Measurements from ENCODE around the gene MPP3.

MPP3 gene

DNA sequence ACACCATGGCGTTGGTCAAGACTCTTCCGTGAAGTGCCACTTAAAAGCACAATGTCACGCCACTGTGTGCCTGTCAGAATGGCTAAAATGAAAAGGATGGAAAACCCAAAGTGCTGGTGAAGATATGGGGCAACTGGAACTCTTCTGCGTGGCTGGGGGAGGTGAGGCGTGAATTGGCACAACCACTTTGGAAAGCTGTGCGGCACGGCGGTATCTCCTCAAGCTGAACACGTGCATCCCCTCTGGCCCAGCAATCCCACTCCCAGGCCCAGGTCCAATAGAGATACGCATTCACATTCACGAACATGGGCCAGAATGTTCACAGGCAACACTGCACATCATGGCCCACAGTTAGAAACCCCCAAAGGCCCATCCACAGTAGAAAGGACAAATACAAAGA lies 63.1 kb downstream of the MPP3 start:
- DNase-seq: no peak

DNA sequence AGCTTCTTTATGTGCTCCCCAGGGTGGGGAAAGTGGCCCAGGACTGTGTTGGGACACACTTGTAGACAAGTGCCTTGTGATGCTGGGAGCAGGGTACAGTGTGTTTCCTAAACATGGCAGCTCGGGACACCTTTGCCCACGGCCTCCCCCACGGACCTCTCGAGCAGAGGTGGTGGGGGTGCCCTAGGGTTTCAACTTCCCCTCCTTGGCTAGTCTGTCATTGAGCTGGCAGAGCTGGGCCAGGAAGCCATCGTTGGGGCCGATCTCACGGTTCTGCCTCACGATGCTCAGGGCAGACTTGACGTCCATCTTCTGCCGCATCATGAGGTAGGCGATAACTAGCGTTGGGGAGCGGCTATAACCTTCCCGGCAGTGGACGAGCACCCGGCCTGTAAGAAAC lies 63.5 kb downstream of the MPP3 start:
- DNase-seq: no peak

DNA sequence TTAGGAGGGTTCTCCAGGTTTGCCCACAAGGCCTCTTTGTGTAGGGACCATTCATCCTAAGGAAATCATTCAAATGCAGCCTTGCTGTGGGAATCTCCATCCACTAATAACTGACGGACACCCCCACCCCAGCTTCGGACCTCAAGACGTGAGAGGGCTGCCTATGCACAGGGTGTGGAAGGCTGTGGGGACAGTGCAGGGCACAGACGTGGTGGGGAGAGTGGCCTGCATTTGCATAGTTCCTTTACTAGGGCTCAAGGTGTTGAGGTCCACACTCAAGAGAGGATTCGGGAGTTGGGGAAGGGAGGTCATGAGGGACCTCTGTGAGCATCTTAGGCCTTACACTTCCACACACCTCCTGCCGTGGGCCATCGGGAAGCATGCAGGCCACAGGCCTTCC lies 64.0 kb downstream of the MPP3 start:
- DNase-seq: no peak

DNA sequence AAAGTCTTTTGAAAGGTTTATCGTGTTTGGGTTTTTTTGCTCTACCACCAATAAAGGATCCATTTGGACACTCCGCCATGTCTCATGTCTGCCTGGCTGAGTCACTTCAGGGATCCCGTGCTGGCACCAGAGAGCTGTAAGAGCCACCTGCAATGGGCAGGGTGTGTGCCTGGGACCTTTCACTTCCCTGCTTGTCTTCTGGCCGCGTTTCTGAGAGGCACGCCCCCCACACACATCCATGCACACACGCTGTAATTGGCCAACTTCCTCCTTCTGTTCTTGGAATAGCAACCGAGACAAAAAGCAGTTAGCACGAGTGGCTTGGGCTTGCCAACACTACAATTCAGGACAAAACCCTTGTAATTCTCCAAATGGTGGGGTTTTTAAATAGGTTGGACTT lies 64.6 kb downstream of the MPP3 start:
- peak; percentile 88 for DNase-seq

DNA sequence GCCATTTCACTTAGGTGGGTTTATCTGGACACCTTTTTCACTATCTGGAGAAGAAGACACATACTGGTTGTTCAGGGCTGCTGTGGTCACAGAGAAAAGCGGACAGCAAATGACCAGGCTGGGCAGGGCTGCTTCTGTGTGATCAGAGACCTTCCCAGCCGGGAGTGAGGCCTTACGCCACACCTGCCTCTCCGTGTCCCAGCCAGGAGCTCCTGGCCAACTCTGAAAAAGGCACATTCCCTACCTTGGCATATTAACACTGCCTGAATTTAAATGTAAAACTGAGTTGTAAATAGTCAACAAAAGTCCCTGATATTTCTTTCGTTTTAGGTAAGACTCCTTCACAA lies 65.3 kb downstream of the MPP3 start:
- DNase-seq: no peak

DNA sequence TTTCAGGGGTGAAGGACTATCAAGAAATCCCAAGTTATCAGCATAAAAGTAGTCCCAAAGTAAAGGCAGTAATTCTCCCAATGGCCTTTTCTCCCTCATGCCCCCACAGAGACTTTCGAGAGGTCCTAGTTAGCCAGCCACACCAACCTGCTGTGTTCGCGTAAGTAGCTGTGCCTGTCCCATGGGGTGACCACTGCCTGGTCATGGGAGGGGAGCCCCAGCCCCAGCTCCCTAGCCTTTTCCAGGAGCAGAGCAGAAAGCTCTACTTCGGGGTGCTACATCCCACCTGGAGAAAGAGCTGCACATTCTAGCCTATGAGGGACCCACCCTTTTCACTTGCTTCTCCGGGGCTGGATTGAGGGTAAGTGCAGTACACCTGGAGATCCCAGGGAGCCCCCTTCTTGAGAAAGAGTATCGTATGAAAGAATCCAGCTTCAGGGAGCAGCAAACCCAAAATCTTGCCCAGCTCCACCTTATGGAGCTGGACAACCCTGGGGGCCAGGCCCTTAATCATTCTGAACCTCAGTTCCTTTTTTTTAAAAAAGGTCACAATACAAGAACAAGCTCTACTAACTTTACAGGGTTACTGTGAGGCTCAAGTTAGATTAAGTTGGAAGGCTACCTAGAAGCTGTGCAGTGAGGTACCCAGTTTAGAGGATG lies 65.8 kb downstream of the MPP3 start:
- DNase-seq: no peak

DNA sequence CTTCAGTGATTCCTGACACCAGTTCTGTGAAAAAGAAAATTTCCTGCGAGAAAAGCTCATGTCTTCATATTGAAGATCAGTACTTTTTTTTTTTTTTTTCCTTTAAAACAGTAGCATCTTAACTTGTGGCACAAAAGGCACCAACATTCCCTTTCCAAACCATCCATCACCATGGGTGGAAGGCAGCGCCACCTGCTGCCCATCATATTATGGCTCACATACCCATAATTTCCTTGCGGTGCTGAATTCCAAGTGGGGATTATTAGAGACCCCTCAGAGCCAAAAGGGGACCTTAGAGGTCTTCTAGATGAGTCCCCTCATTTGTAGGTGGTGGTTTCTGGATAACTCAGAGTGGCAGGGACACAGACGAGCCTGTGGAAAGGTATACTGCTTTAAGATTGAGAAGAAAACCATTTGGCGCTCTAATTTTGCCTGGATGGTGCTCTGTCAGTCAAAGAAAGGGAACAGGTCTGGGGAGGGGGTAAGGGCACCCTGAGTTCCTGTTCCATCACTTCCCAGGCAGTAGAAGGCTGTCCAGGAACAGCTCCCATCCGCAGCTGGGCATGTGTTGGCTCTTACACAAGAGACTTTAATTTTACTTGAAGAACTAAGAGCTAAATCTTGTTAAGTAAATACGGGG lies 66.4 kb downstream of the MPP3 start:
- DNase-seq: peak; percentile 61

DNA sequence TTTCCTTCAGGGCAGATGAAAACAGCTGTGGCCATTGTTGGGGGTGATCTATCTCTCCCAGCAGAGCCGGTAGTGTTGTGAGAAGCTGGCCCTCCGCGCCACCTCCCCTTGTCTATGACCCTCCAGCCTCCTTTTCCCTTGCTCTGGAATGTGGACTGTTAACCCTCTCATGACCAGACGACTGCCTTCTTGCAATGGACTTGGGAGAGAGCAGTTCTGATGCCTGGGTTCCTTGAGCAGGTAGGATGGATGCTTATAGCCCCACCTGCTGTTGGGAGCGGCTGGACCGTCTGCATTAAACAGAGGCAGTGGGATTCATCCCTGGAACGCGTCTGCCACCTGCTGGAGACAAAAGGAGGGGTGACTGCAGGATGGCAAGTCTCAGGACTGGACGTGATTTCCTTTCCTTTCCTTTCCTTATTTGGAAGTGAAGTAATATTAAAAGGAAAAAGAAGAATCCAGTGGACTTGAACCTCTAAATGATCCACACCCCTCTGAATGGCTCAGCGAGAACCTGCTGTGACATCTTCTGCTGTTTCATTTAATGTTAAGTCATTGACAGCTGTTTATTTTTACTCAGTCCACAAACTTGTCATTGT lies 72.6 kb downstream of the MPP3 start:
- DNase-seq: peak; percentile 93

DNA sequence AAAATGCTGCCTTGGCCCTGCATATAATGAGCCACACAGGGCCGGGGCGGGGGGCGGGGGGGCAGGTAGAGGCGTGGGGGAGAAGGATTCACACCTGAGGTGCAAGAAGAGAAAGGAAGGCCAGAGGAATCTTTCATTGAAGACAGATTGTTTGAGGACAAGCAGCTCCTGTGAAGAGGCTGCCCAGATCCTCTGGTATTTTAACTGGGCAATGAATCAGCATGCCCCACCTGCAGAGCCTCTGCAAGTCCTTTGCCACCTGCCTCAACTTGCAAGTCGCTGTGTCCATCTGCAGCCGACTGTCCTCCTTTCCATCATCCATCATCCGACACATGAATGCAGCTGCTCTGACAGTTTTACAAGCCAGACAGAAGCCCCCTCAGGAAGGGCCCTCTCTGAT lies 73.1 kb downstream of the MPP3 start:
- no peak for DNase-seq

DNA sequence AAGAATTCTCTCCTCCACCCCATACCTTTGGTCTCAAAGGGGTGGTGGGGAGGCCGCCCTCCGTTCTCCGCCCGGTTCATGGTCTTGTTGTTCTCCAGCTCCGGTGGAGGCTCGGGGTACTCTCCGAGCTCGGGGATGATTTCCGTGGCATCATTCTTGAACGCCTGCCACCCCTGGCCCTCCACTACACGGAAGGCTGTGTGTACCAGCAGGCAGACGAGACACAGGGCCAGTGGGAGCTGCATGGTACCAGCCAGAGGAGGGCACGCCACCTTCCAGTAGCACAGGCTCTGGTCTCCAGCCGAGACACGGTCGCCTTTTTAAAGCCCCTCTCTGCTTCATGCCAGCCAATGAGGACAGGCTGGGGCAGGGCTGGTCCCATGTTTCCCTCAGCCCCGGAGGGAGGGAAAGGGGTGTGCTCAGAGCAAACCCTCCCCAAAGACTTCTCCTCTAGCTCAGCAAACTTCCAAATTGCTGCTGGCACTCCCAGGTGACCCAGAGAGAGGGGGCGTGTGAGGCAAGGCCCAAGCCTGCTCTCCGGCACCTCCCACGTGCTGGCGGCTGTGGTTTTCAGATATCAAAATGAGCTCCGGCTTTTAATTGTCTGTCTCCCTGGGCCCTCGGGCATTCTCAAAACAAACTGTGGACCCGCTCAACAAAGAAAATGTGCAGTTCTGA lies 74.3 kb downstream of the MPP3 start, which contains the start of gene SOST:
Gene SOST (minus strand): TSS at position 295 of the 678 bp plus-strand sequence. CDS start 50 bp downstream, at position 245.
- peak; percentile 21 for DNase-seq

DNA sequence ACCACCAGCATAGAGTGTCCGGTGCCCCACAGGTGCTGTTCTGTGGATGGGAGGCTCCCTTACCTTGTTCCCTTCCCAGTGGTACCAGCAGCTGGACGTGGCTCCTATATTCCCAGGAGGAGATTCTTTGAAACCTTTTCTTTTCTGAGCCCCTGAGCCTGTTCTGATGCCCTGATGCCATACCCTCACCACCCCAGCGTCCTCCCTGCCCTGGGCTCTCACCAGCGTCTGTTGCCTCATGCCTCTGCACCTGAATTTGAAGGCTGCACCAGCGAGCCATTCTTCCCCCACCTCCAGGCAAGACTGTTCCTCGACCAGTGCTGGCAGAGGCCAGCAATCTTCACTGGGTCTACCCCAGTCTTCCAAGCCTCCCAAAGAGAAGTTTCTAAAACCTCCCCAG lies 74.9 kb downstream of the MPP3 start:
- no peak for DNase-seq

DNA sequence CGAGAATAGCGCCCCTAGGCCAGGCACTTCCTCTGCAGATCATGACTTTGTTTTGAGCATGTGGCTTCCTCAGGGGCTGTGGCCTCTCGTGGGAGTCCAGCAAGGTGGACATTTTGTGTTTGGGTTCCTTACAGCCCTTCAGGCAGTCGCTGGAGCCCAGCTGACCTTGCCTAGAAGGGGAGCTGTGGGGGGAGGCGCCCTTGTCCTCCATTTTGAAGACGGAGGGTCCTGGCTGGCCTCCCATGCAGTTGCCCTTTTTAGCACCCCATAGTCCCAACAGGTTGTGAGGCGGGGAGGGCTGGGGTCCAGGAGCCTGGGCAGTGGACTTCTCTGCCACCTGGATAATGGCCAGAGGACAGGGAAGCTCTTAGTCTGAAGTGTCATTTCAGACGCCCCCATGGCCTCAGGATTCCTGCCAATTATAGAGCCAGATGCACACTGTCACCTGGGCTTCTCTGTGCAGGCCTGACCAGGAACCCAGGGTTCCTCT lies 75.7 kb downstream of the MPP3 start:
- no peak for DNase-seq

DNA sequence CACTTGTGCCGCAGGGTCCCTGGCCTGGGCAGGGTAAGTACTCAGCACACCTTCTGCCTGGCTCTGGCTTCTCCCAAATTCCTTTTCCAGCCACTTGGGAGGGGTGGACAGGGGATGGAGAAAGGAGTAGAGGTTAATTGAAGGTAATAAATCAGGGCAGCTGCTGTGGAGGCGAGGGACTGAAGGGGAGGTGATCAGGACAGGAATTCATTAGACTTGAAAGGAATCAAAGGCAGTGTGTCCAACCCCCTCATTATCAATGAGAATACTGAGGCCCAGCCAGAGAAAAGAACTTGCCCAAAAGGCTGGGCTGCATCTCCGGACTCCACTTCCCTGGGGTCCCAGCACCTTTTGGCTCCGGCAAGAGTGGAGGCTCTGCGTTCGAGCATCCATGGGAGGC lies 76.7 kb downstream of the MPP3 start:
- no peak for DNase-seq

DNA sequence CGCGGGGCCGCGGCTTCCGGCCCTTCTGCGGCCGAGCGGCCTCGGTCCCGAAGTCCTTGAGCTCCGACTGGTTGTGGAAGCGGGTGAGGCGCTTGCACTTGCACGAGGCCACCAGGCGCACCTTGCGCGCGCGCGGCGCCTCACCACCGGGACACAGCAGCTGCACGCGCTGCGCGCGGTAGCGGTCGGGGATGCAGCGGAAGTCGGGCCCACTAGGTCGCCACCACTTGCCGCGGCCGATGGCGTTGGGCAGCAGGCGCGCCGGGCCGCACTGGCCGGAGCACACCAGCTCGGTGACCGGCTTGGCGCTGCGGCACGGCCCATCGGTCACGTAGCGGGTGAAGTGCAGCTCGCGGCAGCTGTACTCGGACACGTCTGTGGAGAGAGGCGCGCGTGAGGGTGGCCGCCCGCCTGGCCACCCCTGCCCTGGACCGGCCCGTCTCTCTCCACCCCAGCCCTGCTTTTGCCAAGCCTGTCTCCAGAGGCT lies 77.5 kb downstream of the MPP3 start:
- peak; percentile 55 for DNase-seq

DNA sequence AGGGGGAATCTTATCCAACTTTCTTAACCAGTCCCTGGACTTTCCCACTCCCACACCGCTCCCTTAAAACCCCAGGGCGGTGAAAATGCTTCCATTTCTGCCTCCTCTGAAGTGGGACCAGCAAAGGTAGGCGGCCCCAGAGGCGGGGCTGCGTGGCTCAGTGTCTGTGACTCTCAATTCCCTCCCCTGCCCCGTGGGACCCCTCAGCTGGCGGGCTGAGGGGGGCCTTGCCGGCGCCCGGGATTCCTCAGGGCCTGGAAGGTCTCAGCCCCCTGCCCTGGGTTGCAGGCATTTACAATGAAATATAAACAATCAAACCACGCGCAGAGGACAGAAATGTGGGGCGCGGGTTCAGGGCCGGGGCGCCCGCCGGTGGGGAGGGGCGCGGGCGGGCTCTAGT lies 78.0 kb downstream of the MPP3 start:
- no peak for DNase-seq

DNA sequence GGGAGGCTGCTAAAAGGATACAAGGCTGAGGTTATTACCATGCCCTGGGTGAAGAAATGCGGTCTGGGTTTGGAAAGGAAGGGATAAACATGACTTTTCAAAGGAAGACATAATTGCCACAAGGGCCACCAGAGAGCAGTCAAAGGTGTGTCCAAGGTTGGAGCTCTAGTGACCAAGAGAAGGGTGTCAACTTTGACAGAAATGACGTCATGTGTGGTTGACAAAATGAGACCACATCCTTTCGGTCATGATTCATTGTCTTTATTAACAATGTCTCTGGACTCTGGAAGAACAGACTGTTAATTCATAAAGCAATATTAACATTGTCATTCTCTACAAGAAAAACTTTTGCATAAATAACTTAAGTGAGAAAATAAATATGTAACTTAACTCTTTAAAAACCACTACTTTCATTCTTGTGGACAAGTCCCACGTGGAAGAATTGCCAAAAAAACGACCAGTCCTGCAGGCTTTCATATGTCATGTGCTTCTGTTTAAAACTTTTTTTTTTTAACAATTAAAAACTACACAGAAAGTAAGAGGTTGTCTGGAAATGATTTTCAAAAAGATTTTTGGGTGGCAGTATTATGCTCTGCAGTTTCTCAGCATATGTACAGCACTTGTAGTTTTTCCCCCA lies 79.3 kb downstream of the MPP3 start:
- peak; percentile 48 for DNase-seq

Data from hematopoietic multipotent progenitor cell treated with erythropoietin and hydrocortisone succinate and interleukin-3 and kit ligand, for 4 days (in vitro differentiated cells).